GM12801 (cell line): ENCODE data around the gene SYNGR1.

Source experiments
- CTCF ChIP-seq: IDR thresholded peaks from one replicate; pipeline ENCODE4 v1.5.1; 2011; ENCODE audit warnings: control low read depth; ENCODE audit not compliant: insufficient read length; ENCODE audit errors: extremely low read depth

Gene SYNGR1

GRCh38 chr22:39318507-39319283 lies 31.1 kb upstream of the SYNGR1 start:
- no peak for TF ChIP-seq CTCF

GRCh38 chr22:39319284-39320022 lies 30.3 kb upstream of the SYNGR1 start, which contains the start of gene RPL3:
Gene RPL3 (minus strand): TSS chr22:39319623. CDS start chr22:39319597, 26 bp downstream.
- no peak for TF ChIP-seq CTCF

- no peak for TF ChIP-seq CTCF
These were observed 24.3 kb upstream of the SYNGR1 start for GRCh38 chr22:39325392-39325932.

GRCh38 chr22:39327995-39328754 lies 21.6 kb upstream of the SYNGR1 start:
- TF ChIP-seq CTCF = no peak

- no peak for TF ChIP-seq CTCF
These were observed 17.2 kb upstream of the SYNGR1 start for GRCh38 chr22:39332441-39333064.

- TF ChIP-seq CTCF = no peak
These were observed 13.4 kb upstream of the SYNGR1 start for GRCh38 chr22:39336411-39336810.

GRCh38 chr22:39341179-39341578 lies 8.6 kb upstream of the SYNGR1 start:
- no peak for TF ChIP-seq CTCF
